GM18867 (cell line): ENCODE results near the gene COL19A1.
"Not testable (repeated sequence)": the region's sequence is repeated elsewhere in the genome, so short reads cannot be mapped to it uniquely, and the experiment has no call there.

Source experiments
- ATAC-seq: cut with Tn5 transposase; IDR thresholded peaks from one replicate; pipeline ENCODE4 v1.9.1; 2021; ENCODE audit warnings: mild to moderate bottlenecking, moderate library complexity; ENCODE audit not compliant: unreplicated experiment

Gene COL19A1

DNA sequence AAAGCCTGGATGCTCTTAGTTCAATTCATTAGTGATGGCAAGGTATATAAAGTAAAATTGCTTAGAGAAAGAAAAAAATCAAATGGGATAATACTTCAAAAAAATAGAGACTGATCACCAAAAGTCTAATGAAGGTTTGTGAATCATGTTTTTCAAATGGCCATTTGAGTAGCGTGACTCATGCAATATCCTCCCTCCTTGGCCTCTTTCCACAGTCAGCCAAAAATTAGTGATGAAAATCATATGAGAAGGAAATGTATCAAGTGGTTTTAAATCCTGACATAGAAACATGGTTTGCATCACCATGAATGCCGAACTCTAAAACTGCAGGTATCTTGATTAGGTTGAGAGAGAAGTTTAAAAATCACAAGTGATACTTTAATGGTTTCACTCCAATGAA is 1.2 kb upstream of the COL19A1 start:
- ATAC-seq = no peak

DNA sequence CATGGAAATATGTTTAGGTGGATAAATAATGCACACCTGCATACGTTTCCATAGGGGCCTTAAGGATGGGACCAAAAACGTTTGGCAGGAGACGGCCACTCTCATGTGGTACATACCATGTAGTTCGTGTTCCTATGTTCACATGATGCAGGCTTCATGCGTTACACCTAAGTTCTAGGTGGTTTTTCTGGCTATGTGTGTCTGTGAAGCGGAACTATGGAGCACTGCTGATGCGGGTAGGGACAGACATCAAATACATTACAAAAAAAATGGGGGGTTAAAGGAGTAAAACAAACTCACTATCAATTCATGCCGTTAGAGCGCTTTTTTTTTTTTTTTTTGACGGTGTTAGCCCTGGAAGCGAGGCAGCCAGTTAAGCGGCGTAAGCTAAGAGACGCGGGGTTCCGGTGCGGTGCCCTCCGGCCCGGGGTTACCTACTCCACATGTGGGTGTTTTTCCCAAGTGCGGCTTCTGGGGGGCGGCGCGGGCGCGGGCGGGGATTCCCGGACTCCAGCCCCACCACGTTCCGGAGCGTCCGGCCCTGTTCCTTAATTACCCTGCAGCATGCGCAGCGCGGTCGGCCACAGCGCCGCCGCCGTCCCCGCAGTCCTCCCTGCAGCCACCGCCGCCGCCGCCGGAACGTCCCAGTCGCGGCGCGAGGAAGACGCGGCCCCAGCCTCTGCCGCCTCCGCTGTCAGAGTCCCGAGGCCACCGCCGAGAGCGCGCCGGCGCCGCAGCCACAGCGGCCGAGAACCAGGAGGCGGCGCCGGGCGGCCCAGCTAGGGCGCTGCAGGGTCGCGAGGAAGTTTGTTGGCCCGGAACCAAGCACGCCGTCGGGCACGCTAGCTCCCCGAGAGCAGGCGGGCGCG is 648 bp downstream of the COL19A1 start:
- ATAC-seq = peak; percentile 74

GRCh38 chr6:69867639-69867976 is 1.3 kb downstream of the COL19A1 start:
- ATAC-seq = no peak

DNA sequence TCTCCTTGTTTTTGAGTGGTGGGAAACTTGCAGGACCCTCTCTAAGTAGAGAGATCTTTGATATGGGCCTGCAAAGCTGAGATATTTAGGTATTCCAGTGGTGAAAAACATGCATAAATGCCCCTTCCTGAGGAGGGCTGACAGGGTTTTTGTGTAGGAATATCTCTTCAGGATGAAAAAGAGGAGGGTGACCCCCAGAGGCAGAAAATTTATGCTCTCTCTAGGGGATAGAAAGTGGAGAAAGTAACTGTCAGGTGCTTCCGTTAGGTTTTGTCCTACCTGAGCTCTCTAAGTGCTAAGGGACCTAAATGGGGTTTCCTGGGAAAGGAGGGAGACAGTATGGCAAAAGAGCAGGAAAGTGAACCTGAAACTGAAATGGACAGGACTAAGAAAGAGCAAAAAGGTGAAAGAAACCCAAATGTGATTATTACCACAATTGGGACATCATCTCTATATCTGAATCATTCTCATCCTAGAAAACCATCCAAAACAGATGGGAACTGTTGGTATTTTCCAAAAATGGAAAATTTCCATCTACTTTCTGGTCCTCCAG is 2.0 kb downstream of the COL19A1 start:
- ATAC-seq = no peak

DNA sequence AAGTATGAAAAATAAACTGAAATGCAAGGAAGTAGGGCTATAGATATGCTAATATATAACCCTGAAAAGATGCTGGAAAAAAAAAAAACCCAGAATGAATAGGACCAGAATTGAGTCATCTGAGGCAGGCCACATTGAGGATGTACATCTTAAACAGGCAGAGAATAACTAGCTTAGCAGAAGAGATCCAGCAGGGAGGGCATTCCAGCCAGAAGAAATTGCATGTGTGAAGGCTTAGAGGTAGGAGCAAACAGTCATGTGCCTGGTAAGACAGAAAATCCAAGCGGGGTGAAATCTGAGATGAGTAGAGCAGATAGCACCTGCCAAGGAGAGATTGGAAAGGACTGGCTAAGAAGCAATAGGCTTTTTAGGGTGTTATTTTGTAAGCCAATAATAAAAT is 2.6 kb downstream of the COL19A1 start:
- no peak for ATAC-seq

DNA sequence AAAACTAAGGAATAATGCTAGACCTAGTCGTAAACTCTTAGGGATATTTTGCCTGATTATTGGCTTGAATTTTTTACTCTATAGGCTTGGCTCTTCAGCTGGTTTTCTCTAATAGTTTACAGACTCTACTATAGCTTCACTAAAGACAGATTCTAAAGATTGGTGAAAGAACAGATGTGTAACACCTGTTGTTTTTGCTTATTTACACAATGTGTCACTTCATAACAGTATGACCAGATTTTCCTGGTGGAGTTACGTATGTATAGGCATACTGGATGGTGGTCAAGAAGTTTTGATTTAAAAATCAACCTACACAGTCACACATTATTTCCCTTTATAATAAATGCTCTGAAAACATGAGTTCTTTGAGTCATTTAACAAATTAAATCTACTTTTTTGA is 4.8 kb downstream of the COL19A1 start:
- no peak for ATAC-seq

- ATAC-seq = no peak
These were observed 6.9 kb downstream of the COL19A1 start for GRCh38 chr6:69873291-69873690.

- no peak for ATAC-seq
These were observed 9.4 kb downstream of the COL19A1 start for GRCh38 chr6:69875715-69876114.

- ATAC-seq = no peak
These were observed 12.4 kb downstream of the COL19A1 start for GRCh38 chr6:69878795-69879194.

GRCh38 chr6:69880601-69881000 is 14.2 kb downstream of the COL19A1 start:
- peak; percentile 36 for ATAC-seq

DNA sequence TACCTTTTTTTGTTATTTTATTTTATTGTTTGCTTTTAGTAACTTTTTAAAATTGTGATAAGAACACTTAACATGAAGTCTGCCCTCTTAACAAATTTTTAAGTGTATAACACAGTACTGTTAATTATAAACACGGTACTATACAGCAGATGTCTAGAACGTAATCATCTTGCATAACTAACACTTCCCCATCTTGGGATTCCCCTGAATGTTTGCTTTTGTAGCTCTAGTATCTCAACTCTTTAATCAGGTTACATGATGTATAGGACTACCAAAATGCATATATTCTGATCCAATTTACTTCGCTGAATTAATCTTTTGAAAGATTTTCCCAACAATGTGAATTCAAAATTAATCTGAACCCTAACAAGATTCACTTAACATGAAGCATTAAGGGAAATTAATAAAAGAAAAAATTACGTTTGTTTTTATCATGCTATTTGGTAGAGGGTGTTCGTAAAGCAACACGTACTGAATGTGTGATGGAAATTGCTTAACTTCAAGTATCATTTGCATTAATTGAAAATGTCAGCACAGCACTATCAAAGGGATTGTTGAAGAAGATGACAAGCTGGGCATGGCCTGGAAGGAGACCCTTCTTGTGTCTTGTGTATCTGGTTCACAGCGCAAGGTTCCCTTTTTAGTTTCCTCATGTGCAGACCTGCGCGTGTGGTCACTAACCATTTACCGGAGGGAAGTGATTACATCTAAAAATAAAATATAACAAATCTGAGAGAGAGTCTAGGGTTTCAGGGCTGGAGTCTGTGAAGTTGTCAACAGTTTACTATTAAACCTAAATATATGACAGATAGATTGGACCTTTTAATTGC is 15.2 kb downstream of the COL19A1 start:
- ATAC-seq = peak; percentile 90

DNA sequence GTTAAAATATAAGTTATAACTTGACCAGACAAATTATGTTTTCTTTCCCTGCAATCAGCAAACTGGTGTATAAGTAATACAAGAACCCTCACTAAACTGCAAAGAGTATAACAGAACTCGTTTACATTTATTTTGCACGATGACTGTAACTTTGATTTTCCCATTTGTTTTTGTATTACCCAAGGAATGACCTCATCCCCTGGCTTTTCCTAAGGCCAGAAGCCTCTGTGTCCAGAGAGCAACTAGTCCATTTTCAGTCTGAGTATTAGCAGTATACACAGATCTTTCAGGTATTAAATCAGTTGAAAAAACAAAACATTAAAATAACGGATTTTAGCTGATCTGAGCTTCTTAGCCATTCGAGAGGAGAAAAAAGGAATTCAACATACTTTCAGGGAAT is 17.2 kb downstream of the COL19A1 start:
- no peak for ATAC-seq

DNA sequence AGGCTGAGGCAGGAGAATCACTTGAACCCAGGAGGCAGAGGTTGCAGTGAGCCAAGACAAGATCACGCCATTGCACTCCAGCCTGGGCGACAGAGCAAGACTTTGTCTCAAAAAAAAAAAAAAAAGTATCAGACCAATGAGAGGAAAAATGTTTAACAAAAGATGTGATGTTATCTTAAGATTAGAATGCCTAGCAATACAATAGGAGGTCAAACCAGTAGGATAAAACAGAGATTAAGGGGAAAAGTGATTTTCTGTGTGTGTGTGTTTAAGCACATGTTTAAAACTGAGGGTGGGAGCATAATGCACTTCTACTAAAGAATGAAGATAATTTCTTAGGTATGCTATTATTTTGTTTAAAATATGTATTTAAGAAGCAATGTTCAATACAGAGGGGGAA is 17.9 kb downstream of the COL19A1 start:
- no peak for ATAC-seq

GRCh38 chr6:69887026-69887425 is 20.7 kb downstream of the COL19A1 start:
- peak; percentile 51 for ATAC-seq

- no peak for ATAC-seq
These were observed 21.5 kb downstream of the COL19A1 start for GRCh38 chr6:69887714-69888345.

GRCh38 chr6:69888482-69889233 is 22.3 kb downstream of the COL19A1 start:
- no peak for ATAC-seq

DNA sequence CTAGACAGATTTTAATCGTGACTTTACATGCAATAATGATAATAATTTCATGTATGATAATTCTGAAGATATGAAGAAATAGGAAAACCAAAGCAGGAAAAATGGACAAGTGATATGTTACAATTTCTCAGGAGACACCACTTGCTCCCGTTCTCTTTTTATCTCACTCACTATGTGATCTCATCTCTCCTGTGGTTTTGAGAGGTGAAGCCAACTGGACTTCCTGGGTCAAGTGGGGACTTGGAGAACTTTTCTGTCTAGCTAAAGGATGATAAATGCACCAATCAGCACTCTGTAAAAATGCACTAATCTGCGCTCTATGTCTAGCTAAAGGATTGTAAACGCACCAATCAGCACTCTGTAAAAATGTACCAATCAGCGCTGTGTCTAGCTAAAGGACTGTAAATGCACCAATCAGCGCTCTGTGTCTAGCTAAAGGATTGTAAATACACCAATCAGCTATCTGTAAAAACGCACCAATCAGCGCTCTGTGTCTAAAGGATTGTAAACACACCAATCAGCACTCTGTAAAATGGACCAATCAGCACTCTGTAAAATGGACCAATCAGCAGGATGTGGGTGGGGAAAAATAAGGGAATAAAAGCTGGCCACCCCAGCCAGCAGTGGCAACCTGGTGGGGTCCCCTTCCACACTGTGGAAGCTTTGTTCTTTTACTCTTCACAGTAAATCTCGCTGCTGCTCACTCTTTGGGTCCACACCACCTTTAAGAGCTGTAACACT is 23.0 kb downstream of the COL19A1 start:
- ATAC-seq = not testable (repeated sequence)

GRCh38 chr6:69892561-69892960 is 26.2 kb downstream of the COL19A1 start:
- not testable (repeated sequence) for ATAC-seq

DNA sequence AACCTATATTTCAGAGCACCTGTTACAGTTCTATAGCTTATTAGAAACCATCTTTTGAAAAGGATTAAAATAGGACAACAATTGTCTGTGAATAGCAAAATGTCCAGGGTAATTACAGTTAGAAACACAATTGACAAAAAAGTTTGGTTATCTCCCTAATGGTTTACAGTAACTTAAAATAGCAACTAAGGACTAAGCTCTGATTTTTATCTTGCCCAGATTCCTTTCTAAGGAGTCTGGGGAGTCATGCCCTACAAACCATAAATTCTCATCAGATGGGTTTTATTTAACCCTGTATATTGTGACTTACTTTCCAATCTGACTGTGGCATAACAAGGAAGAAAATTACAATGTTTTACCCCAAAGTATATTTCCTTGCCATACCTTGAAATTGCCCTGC is 26.9 kb downstream of the COL19A1 start:
- ATAC-seq = not testable (repeated sequence)
